Fibroblast of lung (primary cell): Measurements from ENCODE around the gene SMIM5.

Experiments
- CTCF ChIP-seq, 2 donors: IDR thresholded peaks in 1 of 2; conservative IDR thresholded peaks in 1 of 2; 1 replicate in 1 of 2; 2 replicates in 1 of 2; pipeline ENCODE4 v1.5.1; 2011 to 2012; ENCODE audit warnings: low read length in 2 of 2, control low read depth in 1 of 2, inconsistent platforms in 1 of 2, low read depth in 1 of 2, mild to moderate bottlenecking in 1 of 2
- EZH2 ChIP-seq: IDR thresholded peaks from 2 replicates; pipeline ENCODE4 v1.5.1; 2012; ENCODE audit warnings: low read length, control low read depth, mild to moderate bottlenecking; ENCODE audit errors: missing control alignments

GRCh38 chr17:75667825-75668224 is 34.6 kb downstream of the SMIM5 start:
- TF ChIP-seq CTCF (conservative IDR thresholded peaks at IDR 0.05 in 1 of 2, IDR thresholded peaks at IDR 0.05 in 1 of 2; ENCODE audit: low read depth in 1 of 2, low read length in 2 of 2) (no peak), EZH2 (no peak)
